Measurements from ENCODE around the gene OPN4. TPM values are rescaled to one million over a fixed set of nuclear protein-coding genes. Genes with fewer than 3 reads are reported as not detected.

The OPN4 gene
- total RNA-seq, 3 donors from 2014 or later = not detected

DNA sequence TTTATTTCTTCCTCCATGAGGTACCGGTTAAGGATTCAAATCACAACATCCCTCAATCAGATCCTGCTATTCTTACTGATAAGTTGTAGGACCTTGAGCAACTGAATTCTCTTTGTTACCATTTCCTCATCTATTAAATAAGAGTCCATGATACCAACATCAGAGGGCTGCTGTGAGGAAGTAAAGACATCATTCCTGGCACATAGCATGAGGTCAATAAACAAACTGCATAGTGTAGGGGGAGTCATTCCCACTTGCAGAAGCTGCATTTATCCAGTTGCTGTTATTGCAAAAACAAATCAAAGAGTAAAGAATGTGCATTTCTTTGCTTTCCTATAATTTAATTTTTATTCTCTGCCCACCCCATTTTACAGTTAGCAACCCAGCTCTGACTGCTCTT lies 50.8 kb downstream of the OPN4 start:
- no peak for DNase-seq (ENCODE audit: low spot score in 2 of 2)
- Histone ChIP-seq H3K27ac (no peak overlapping the region), H3K36me3 (no peaks in the 10 kb centered on the region), H3K9me3 (no peaks in the 10 kb centered on the region), H3K4me3 (no peak overlapping the region), H3K27me3 (no peaks in the 10 kb centered on the region), H3K4me1 (no peaks in the 10 kb centered on the region)
- TF ChIP-seq POLR2AphosphoS5 (IDR thresholded peaks at IDR 0.05) (no peak), POLR2A (IDR thresholded peaks at IDR 0.05) (no peak)
- TF ChIP-seq, protein P1, sequence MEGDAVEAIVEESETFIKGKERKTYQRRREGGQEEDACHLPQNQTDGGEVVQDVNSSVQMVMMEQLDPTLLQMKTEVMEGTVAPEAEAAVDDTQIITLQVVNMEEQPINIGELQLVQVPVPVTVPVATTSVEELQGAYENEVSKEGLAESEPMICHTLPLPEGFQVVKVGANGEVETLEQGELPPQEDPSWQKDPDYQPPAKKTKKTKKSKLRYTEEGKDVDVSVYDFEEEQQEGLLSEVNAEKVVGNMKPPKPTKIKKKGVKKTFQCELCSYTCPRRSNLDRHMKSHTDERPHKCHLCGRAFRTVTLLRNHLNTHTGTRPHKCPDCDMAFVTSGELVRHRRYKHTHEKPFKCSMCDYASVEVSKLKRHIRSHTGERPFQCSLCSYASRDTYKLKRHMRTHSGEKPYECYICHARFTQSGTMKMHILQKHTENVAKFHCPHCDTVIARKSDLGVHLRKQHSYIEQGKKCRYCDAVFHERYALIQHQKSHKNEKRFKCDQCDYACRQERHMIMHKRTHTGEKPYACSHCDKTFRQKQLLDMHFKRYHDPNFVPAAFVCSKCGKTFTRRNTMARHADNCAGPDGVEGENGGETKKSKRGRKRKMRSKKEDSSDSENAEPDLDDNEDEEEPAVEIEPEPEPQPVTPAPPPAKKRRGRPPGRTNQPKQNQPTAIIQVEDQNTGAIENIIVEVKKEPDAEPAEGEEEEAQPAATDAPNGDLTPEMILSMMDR (IDR thresholded peaks at IDR 0.05) = no peak
- intact Hi-C loops (cut with DNase I; ENCODE audit: low total_unique reads) = no loop called here

DNA sequence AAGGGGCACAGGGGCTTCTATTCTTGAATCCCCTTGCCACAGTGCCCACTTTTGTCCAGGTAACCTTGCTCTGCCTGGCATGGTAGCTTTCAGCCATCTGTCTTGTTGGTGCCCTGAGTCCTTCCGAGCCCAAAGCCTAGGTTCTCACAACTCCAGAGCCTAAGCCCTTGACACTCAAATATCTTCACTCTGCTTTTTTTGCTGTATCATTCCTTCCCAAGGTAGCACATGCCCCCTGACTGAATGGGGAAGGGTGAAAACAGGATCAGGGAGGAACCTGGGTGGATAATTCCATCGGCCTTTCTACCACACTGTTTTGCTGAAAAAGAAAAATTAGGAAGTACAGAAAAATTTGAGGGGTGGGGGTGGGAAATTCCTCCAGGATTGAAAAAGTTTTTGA lies 51.6 kb downstream of the OPN4 start:
- no peak for DNase-seq (ENCODE audit: low spot score in 2 of 2)
- intact Hi-C loops (cut with DNase I; ENCODE audit: low total_unique reads) = no loop called here
- Histone ChIP-seq H3K4me1 (no peaks in the 10 kb centered on the region), H3K36me3 (no peaks in the 10 kb centered on the region), H3K9me3 (no peaks in the 10 kb centered on the region), H3K27ac (no peak overlapping the region), H3K4me3 (no peak overlapping the region), H3K27me3 (no peaks in the 10 kb centered on the region)
- no peak for TF ChIP-seq POLR2A (IDR thresholded peaks at IDR 0.05)
- TF ChIP-seq, protein P1 (IDR thresholded peaks at IDR 0.05) = no peak
- no peak for TF ChIP-seq POLR2AphosphoS5 (IDR thresholded peaks at IDR 0.05)

DNA sequence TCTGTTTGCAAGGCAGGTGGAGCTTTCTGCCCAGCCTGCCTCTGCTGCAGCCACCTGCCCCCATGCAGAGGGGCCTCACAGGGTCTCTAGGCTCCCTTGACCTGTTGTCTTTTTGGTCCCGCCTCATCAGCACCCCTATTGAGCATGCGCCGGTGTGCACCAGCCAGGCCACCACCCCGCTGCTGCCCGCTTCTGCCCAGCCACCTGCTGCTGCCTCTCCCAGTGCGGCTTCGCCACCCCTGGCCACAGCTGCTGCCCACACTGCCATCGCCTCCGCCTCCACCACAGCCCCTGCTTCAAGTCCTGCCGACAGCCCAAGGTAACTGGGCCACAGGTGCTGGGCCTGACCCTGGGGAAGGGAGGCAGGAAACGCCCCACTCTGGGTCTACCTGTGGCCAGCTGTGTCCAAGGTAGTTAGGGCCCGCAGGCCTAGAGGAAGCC lies 52.1 kb downstream of the OPN4 start:
- Histone ChIP-seq H3K4me3 (no peak overlapping the region), H3K4me1 (no peaks in the 10 kb centered on the region), H3K36me3 (no peaks in the 10 kb centered on the region), H3K27ac (no peak overlapping the region), H3K9me3 (no peaks in the 10 kb centered on the region), H3K27me3 (no peaks in the 10 kb centered on the region)
- intact Hi-C loops (cut with DNase I; ENCODE audit: low total_unique reads) = no loop called here
- DNase-seq (ENCODE audit: low spot score in 2 of 2) = no peak
- TF ChIP-seq POLR2A (IDR thresholded peaks at IDR 0.05) (no peak), POLR2AphosphoS5 (IDR thresholded peaks at IDR 0.05) (no peak)
- TF ChIP-seq, protein P1 (IDR thresholded peaks at IDR 0.05) = no peak

DNA sequence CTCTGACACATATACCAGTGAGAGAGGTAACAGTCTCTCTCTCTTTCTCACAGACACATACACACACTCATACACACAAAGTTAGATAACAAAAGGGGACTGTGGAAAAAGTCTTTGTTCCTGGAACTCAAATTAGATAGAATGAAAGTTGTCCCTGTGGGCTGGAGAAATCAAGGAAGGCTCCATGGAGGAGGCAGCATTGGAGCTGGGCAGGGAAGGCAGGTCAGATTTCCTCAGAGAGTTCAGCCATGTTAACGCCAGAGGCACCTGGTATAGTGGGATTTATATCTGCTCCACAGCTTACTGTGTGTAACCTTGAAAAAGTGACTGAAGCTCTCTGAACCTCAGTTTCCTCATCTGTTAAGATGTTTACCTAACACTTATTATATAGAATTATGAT lies 52.6 kb downstream of the OPN4 start:
- no peak for DNase-seq (ENCODE audit: low spot score in 2 of 2)
- Histone ChIP-seq H3K9me3 (no peaks in the 10 kb centered on the region), H3K4me1 (no peaks in the 10 kb centered on the region), H3K27me3 (no peaks in the 10 kb centered on the region), H3K27ac (no peak overlapping the region), H3K4me3 (no peak overlapping the region), H3K36me3 (no peaks in the 10 kb centered on the region)
- intact Hi-C loops (cut with DNase I; ENCODE audit: low total_unique reads) = no loop called here
- TF ChIP-seq POLR2A (IDR thresholded peaks at IDR 0.05) (no peak), POLR2AphosphoS5 (IDR thresholded peaks at IDR 0.05) (no peak)
- TF ChIP-seq, protein P1 (IDR thresholded peaks at IDR 0.05) = no peak

DNA sequence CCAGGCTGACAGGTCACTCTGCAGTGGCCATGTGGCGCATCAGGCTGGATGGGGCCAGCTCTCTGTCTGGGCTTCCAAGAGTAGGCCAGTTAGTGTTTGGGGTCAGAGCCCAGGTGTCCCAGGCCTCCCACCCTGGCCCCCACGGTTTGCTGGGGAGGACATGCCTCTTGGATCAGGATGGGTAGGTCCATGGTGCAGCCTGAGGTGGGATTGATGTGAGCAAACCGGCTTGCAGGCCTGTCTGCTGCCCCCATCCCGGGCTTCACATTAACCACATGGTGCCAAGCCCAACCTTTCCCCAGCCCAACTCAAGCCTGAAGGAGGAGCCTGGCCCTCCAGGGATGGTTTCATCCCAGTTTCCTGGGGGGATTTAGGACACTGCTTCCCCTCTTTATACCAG lies 53.2 kb downstream of the OPN4 start:
- Histone ChIP-seq H3K27ac (no peak overlapping the region), H3K9me3 (no peaks in the 10 kb centered on the region), H3K4me3 (no peak overlapping the region), H3K36me3 (no peaks in the 10 kb centered on the region), H3K4me1 (no peaks in the 10 kb centered on the region), H3K27me3 (no peaks in the 10 kb centered on the region)
- TF ChIP-seq, protein P1 (IDR thresholded peaks at IDR 0.05) = no peak
- no peak for DNase-seq (ENCODE audit: low spot score in 2 of 2)
- intact Hi-C loops (cut with DNase I; ENCODE audit: low total_unique reads) = no loop called here
